ENCODE results near the gene CRYL1.

CRYL1 gene

DNA sequence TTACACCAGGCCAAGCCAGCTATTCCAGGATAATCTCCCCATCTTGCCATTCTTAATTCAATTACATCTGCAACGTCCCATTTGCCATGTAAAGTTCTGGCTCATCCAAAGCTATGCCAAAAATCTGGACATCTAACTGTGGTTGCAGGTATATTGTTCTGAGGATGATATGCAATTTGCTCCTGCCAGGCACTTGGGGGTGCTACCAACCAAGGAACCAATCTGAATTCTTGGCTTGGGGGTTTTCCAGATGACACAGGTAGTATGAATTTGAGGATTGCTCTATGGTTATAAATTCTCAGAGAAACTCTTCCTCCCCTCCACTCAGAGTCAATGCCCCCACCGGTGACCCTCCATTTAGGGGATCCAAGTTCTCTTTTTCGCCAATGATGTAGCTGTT, 33.0 kb downstream of the CRYL1 start:
- peak; percentile 27 for DNase-seq (ENCODE audit: low read depth)

DNA sequence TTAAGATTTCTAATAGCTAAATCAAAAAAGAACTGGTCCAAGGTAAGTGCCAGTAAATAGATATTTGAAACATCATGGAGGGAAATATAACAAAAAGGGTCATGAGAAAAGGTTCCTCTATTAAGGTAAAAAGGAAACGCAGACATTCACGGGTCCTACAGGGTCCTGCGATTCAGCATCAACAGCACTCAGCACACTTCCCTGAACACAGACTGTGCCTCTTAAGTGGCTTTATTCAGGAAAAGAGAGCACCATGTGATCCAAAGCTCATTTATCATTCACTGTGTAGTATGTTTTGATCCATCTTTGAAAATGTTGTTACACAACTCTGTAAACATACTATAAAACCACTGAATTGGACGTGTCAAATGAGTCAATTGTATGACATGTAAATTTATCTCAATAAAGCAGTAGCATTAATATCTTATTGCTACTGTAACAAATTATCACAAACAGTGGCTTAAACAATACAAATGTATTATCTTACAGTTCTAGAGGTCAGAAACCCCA, 33.7 kb downstream of the CRYL1 start:
- DNase-seq (ENCODE audit: low read depth): no peak

GRCh38 chr13:20489185-20489820, 36.4 kb downstream of the CRYL1 start:
- peak; percentile 43 for DNase-seq (ENCODE audit: low read depth)

DNA sequence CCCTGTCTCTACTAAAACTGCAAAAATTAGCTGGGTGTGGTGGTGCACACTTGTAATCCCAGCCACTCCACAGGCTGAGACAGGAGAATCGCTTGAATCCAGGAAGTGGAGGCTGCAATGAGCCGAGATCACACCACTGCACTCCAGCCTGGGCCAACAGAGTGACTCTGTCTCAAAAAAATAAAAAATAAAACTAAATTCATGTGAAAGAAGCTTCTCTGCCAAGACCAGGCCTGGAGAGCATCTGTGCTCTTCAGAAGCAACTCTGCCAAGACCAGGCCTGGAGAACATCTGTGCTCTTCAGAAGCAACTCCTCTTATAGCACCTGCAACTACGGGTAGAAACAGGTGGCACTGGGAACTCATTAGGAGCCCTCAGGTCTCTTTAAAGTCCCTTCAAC, 37.7 kb downstream of the CRYL1 start:
- no peak for DNase-seq (ENCODE audit: low read depth)

DNA sequence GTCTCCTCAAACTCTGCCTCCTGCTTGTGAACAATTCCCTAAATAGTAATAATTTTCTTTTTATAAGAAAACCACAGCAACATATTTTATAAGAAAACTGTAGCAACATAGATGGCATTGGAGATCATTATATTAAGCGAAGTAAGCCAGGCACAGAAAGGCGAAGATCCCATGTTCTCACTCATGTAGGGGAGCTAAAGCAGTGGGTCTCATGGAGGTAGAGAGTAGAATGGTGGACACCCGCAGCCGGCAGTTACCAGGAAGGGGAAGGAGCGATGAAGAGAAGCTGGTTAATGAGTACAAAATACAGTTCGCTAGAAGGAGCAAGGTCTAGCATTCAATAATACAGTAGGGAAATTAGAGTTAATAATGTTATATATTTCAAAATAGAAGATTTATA, 42.9 kb downstream of the CRYL1 start:
- DNase-seq (ENCODE audit: low read depth): no peak

DNA sequence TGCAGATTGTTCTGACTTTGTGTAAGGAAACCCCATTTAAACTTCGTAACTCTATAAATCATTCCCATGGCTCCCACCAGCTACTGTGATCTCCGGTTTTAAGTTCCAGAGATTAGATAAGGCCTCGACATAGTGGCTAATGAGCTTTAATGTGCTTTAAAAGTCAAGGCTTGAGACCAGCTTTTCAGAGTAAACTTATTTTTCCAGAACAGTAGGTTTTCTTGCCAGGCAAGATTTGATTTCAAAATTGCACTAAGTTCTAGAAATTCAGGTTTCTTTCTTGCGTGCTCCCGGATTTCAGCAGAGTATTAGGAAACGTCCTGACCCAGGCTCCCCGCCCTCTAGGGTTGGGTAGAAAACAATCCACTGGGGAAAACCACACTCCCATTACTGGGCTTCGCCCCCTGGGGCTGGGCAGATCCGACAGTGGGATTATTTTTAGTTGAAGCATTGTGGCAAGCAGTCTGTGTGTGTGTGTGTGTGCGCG, 43.3 kb downstream of the CRYL1 start:
- DNase-seq (ENCODE audit: low read depth): no peak

GRCh38 chr13:20477394-20477793, 48.3 kb downstream of the CRYL1 start:
- DNase-seq (ENCODE audit: low read depth): no peak

DNA sequence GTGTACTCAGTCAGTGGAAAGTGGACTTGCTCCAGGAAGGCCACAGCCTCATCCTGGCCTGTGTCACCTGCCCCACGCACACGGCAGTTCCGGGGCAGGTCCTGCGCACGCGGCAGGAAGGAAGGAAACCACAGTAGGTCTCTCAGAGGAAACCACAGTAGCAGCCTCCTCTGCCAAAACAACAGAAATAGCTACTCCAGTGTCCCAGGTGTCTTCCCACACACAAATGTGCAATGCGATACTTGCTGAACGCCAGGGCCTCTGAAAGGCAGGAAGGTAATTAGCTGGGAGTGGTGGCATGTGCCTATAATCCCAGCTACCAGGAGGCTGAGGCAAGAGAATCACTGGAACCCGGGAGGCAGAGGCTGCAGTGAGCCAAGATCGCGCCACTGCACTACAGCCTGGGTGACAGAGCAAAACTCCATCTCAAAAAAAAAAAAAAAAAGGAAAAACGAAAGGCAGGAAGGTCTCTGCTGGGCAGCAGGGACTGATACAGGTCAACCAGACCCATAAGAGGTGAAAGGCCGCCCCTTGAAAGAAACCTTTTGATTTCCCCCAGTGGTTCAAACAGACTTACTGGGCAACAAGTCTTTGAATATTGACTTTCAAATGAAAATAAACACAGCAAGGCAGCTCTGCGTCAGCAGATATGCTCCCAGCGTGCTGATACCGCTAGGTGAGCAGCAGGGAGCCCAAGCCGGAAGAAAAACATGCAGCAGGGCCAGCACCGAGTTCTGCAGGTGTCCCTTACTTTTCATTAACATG, 49.5 kb downstream of the CRYL1 start:
- peak; percentile 40 for DNase-seq (ENCODE audit: low read depth)

- no peak for DNase-seq (ENCODE audit: low read depth)
Observed at GRCh38 chr13:20474515-20474914, 51.1 kb downstream of the CRYL1 start.

- no peak for DNase-seq (ENCODE audit: low read depth)
Observed at GRCh38 chr13:20473888-20474287, 51.8 kb downstream of the CRYL1 start.

DNA sequence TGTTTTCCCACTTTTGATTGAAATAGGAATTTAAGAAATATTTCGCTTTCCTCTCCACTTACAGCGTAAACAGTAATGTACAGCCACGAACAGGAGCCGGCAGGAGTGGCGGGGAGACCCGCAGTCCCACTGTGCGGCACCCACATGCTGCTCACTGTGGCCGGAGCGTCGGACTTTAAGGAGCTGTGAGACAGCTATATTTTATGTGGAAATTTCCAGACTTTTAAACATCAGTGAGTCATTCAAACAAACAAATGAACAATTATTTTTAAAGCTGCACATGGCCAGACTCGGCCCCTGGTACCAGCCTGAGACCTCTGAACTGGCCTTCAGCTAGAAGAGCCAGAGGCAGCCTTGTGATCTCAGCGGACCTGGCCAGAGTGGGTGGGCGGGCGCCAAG, 52.5 kb downstream of the CRYL1 start:
- DNase-seq (ENCODE audit: low read depth): no peak

DNA sequence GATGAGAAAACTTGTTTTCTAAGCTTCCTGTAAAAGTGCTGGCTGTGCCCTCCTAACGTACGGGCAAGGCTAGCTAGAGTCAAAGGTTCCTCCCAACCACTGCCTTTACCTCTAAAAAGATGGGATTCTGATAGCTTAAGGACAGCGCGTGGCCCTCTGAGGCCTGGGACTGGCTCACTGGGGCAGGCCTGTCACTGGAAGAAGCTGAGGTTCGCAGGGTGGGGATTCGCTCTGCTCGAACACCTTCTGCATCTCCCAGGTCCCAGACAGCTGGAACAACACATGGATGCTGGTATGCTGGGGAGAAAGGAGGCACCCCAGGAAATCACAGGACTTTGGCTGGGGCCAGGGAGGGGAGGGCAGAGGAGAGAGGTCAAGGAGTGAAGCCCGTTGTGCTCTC, 53.1 kb downstream of the CRYL1 start:
- DNase-seq (ENCODE audit: low read depth): no peak

DNA sequence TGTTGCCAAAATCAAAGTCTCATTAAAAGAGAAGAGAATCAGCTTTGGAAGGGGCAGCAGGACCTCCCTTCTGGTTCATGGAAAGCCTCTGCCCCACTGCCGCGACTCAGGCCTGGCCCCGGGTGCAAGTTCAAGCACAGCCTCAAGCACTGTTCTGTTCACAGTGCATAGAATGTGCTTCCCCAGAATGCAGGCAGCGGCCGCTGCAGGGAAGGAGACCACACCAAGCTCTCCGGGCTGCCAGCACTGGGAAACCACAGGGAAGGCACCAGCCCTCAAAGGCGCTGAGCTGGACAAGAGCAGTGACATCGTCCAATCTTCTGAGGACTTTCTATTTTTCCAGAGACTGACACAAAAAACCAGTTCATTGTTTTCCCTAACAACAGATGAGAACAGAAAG, 55.5 kb downstream of the CRYL1 start:
- DNase-seq (ENCODE audit: low read depth): no peak

- no peak for DNase-seq (ENCODE audit: low read depth)
Observed at GRCh38 chr13:20466371-20466770, 59.3 kb downstream of the CRYL1 start.

- no peak for DNase-seq (ENCODE audit: low read depth)
Observed at GRCh38 chr13:20465218-20465879, 60.3 kb downstream of the CRYL1 start.

- DNase-seq (ENCODE audit: low read depth): no peak
Observed at GRCh38 chr13:20462921-20463320, 62.7 kb downstream of the CRYL1 start.

DNA sequence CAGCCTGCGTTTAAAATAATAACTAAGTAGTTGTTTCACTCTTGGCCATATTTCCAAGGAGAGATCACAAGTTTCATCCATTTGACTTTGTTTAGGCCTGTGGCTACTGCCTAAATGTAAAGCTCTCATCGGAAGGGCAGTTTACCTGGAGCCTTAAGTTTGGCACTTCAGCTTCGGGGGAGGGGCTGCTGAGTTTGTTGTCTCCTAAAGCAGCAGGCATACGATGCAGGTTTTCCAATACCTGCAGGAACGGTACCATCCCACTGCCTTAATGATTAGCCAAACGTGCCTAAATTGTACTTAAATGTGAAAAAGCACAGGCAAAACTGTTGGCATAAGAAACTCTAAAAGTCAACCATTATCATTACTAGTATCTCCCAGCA, 63.1 kb downstream of the CRYL1 start:
- no peak for DNase-seq (ENCODE audit: low read depth)

- DNase-seq (ENCODE audit: low read depth): no peak
Observed at GRCh38 chr13:20461860-20462532, 63.7 kb downstream of the CRYL1 start.

- peak; percentile 29 for DNase-seq (ENCODE audit: low read depth)
Observed at GRCh38 chr13:20461481-20461859, 64.2 kb downstream of the CRYL1 start.

DNA sequence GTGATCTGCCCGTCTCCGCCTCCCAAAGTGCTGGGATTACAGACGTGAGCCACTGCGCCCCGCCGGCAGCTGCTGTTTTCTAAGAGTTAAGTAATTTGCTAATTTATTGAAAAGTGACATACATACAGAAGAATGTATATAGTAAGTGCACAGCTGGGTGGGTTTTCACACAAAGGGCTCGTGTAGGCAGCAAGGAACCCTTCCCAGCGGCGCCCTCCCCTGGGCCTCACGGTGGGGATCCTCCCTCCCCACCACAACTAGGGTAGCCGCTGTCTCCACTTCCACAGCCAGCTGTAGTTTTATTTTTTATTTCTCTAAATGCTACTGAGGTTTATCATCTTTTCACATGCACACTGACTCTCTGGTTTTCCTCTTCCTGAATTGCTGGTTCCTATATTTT, 64.9 kb downstream of the CRYL1 start:
- DNase-seq (ENCODE audit: low read depth): no peak

DNA sequence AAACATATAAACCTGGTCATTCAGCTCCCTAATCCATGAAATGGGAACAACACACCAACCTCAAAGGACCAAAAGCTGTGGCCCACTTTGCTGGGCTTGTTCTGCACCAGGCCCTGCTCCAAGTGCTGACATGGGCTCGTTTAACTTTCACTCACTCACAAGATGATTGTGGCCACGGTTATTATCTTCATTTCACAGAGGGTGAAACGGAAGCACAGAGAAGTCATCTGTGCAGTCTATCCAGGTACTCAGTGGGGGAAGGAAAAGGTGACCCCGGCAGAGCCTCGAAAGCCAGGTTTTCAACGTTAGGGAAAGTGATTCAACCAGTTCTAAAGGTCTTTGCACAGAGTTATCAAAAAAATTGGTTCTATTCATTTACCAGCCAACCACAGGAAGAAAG, 68.0 kb downstream of the CRYL1 start:
- DNase-seq (ENCODE audit: low read depth): no peak

DNA sequence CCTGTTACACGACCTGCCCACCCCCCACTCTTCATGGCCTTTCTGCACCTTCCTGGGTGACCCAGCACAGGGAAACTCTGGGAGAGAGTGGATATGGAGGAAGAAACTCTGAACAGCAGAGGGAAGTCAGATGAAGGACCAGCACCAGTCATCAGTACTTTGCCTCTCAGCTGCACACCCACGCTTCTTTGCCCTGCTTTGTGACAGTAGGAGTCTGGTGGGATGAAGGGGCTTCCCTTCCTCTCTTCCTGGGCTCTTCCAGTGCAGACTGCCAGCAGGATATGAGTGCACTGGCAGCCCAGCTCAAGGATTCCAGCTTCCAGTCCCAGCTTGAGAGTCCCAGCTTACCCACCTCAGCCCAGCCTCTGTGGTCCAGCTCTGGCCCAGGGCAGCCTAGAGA, 68.9 kb downstream of the CRYL1 start:
- no peak for DNase-seq (ENCODE audit: low read depth)

GRCh38 chr13:20451397-20451796, 74.3 kb downstream of the CRYL1 start:
- DNase-seq (ENCODE audit: low read depth): no peak
